Measurements from ENCODE around the gene TPM2.

GRCh38 chr9:35650341-35651158, 39.2 kb downstream of the TPM2 start, which contains the start of gene SIT1:
- TF ChIP-seq CTBP1 (IDR thresholded peaks at IDR 0.05; ENCODE audit: borderline replicate concordance) (no peak), FOXM1 (IDR thresholded peaks at IDR 0.05; ENCODE audit: borderline replicate concordance) (no peak), ELF4 (IDR thresholded peaks at IDR 0.05) (no peak), FOXK2 (IDR thresholded peaks at IDR 0.05) (no peak), SP1 (IDR thresholded peaks at IDR 0.05) (no peak), TARDBP (IDR thresholded peaks at IDR 0.05) (no peak), SUZ12 (IDR thresholded peaks at IDR 0.05) (no peak), LEF1 (IDR thresholded peaks at IDR 0.05; ENCODE audit: borderline replicate concordance) (no peak), PKNOX1 (IDR thresholded peaks at IDR 0.05) (no peak), FOXA1 (IDR thresholded peaks at IDR 0.05) (no peak), L3MBTL2 (conservative IDR thresholded peaks at IDR 0.05) (no peak), ARNT (IDR thresholded peaks at IDR 0.05) (no peak)
